ENCODE measurements around the gene PCDHGA12. TPM values are rescaled to one million over a fixed set of nuclear protein-coding genes. Genes with fewer than 3 reads are reported as not detected.
"Not testable (repeated sequence)": the region's sequence is repeated elsewhere in the genome, so short reads cannot be mapped to it uniquely, and the experiment has no call there.

Gene PCDHGA12
- total and polyA plus RNA-seq, 8 donors, result 0.12 to 7.4 (median 2.4) TPM; not detected in 1

DNA sequence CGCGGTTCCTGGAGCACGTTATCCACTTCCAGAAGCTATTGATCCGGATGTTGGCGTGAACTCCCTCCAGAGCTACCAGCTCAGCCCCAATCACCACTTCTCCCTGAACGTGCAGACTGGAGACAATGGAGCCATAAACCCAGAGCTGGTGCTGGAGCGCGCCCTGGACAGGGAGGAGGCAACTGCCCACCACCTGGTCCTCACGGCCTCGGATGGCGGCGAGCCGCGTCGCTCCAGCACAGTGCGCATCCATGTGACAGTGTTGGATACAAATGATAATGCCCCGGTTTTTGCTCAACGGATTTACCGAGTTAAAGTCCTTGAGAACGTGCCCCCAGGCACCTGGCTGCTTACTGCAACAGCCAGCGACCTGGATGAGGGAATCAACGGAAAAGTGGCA is 26.9 kb upstream of the PCDHGA12 start:
- Histone ChIP-seq H3K4me3 (peak overlapping the region in 2 of 4 donors; percentile 8 to 37), H3K27me3 (peaks cover 0 to 80% (median 37%) of the 10 kb centered on the region in 3 donors), H3K27ac (no peak overlapping the region), H3K9me3 (peaks cover 54 to 99% (median 94%) of the 10 kb centered on the region in 4 donors), H3K4me1 (peaks cover 0 to 6% (median 0%) of the 10 kb centered on the region in 4 donors), H3K36me3 (peaks cover 0 to 18% (median 0%) of the 10 kb centered on the region in 4 donors)
- TF ChIP-seq EP300 (IDR thresholded peaks at IDR 0.05) (no peak), POLR2AphosphoS5 (IDR thresholded peaks at IDR 0.05) (no peak), POLR2A (IDR thresholded peaks at IDR 0.05) (no peak)
- TF ChIP-seq, protein P1, sequence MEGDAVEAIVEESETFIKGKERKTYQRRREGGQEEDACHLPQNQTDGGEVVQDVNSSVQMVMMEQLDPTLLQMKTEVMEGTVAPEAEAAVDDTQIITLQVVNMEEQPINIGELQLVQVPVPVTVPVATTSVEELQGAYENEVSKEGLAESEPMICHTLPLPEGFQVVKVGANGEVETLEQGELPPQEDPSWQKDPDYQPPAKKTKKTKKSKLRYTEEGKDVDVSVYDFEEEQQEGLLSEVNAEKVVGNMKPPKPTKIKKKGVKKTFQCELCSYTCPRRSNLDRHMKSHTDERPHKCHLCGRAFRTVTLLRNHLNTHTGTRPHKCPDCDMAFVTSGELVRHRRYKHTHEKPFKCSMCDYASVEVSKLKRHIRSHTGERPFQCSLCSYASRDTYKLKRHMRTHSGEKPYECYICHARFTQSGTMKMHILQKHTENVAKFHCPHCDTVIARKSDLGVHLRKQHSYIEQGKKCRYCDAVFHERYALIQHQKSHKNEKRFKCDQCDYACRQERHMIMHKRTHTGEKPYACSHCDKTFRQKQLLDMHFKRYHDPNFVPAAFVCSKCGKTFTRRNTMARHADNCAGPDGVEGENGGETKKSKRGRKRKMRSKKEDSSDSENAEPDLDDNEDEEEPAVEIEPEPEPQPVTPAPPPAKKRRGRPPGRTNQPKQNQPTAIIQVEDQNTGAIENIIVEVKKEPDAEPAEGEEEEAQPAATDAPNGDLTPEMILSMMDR (IDR thresholded peaks at IDR 0.05), result no peak
- DNase-seq, result no peak
- intact Hi-C loops (cut with DNase I; ENCODE audit: low total_unique reads), result no loop called here
- 25 to 39% (median 31%) methylated on average over 21 to 22 of the region's 22 CpGs for WGBS, 5 donors

DNA sequence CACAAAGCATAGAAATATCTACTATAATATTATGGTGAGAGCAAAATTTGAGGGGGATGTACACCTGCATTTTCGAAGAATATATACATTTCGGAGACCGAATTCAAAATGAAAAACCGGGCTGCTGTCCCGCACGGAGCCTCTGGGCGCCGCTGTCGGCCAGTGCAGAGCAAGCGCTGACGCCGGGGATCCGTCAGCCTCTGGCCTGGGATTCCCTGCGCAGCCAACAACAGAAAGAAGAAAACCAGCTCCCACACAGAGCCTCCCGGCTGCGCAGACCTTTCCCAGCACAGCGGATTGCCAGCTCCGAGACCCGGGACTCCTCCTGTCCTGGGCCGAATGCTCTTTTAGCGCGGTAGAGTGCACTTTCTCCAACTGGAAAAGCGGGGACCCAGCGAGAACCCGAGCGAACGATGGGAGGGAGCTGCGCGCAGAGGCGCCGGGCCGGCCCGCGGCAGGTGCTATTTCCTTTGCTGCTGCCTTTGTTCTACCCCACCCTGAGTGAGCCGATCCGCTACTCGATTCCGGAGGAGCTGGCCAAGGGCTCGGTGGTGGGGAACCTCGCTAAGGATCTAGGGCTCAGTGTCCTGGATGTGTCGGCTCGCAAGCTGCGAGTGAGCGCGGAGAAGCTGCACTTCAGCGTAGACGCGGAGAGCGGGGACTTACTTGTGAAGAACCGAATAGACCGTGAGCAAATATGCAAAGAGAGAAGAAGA is 22.4 kb upstream of the PCDHGA12 start, which contains the start of gene PCDHGB6:
TSS of gene PCDHGB6 (plus strand) at position 232 of the 716 bp plus-strand sequence. CDS start at position 414, 182 bp downstream.
- DNase-seq, result peak in 1 of 2 donors; percentile 71
- Histone ChIP-seq H3K9me3 (peaks cover 49 to 100% (median 95%) of the 10 kb centered on the region in 4 donors), H3K36me3 (peaks cover 0 to 13% (median 6%) of the 10 kb centered on the region in 4 donors), H3K27me3 (peaks cover 0 to 82% (median 44%) of the 10 kb centered on the region in 3 donors), H3K4me3 (peak within 1 kb of the TSS; percentile 11 to 35 (median 20))
- H3K4me1 ChIP-seq; H3K27ac ChIP-seq; intact Hi-C loops (cut with DNase I; ENCODE audit: low total_unique reads): not testable (repeated sequence)
- WGBS, 5 donors, result 9 to 14% (median 12%) methylated on average over 38 to 50 of the region's 51 CpGs
- TF ChIP-seq, protein P1 (IDR thresholded peaks at IDR 0.05), result peak in 3 of 7 experiments; percentile 23 to 30 (median 29)

DNA sequence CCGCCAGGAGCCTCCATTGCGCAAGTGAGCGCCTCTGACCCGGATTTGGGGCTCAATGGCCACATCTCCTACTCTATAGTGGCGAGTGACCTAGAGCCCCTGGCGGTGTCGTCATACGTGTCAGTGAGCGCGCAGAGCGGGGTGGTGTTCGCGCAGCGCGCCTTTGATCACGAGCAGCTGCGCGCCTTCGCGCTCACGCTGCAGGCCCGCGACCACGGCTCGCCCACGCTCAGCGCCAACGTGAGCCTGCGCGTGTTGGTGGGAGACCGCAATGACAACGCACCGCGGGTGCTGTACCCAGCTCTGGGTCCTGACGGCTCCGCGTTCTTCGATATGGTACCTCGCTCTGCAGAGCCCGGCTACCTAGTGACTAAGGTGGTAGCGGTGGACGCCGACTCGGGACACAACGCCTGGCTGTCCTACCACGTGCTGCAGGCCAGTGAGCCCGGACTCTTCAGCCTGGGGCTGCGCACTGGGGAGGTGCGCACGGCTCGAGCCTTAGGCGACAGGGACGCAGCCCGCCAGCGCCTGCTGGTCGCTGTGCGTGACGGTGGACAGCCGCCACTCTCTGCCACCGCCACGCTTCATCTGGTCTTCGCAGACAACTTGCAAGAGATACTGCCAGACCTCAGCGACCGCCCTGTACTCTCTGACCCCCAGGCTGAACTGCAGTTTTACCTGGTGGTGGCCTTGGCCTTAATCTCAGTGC is 20.6 kb upstream of the PCDHGA12 start:
- H3K4me1 ChIP-seq, result peaks cover 0 to 10% (median 2%) of the 10 kb centered on the region in 4 donors
- no peak for DNase-seq
- no peak overlapping the region for H3K27ac ChIP-seq
- H3K9me3 ChIP-seq, result peaks cover 52 to 100% (median 95%) of the 10 kb centered on the region in 4 donors
- intact Hi-C loops (cut with DNase I; ENCODE audit: low total_unique reads), result loop anchor here (10.0 kb wide), 1 partner anchor 115 kb away; no protein-coding TSS in a partner anchor
- WGBS, 5 donors, result 22 to 36% (median 24%) methylated on average over 13 to 64 of the region's 64 CpGs
- H3K4me3 ChIP-seq, result no peak overlapping the region
- peaks cover 0 to 84% (median 37%) of the 10 kb centered on the region in 3 donors for H3K27me3 ChIP-seq
- TF ChIP-seq, protein P1 (IDR thresholded peaks at IDR 0.05), result no peak
- no peak for TF ChIP-seq POLR2AphosphoS5 (IDR thresholded peaks at IDR 0.05)
- TF ChIP-seq EP300 (IDR thresholded peaks at IDR 0.05), result no peak
- TF ChIP-seq POLR2A (IDR thresholded peaks at IDR 0.05), result no peak
- peaks cover 0 to 18% (median 8%) of the 10 kb centered on the region in 4 donors for H3K36me3 ChIP-seq

DNA sequence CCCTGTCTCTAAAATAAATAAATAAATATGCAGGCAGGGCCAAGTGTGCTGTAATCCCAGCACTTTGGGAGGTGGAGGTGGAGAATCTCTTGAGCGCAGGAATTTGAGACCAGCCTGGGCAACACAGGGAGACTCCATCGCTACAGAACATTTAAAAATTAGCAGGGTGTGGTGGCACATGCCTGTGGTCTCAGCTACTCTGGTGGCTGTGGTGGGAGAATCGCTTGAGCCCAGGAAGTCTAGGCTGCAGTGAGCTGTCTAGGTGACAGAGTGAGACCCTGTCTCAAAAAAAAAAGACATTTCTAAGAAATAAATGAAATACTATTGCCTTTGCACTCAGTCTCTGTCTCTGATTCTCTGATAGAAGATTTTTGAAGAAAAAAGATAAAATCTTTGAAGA is 18.7 kb upstream of the PCDHGA12 start:
- Histone ChIP-seq H3K9me3 (peaks cover 50 to 99% (median 91%) of the 10 kb centered on the region in 4 donors), H3K27ac (no peak overlapping the region), H3K4me3 (no peak overlapping the region), H3K36me3 (peaks cover 0 to 14% (median 8%) of the 10 kb centered on the region in 4 donors), H3K27me3 (peaks cover 0 to 79% (median 34%) of the 10 kb centered on the region in 3 donors), H3K4me1 (peaks cover 0 to 15% (median 2%) of the 10 kb centered on the region in 4 donors)
- intact Hi-C loops (cut with DNase I; ENCODE audit: low total_unique reads), result loop anchor here (10.0 kb wide), 1 partner anchor 113 kb away; no protein-coding TSS in a partner anchor
- no peak for DNase-seq
- TF ChIP-seq EP300 (IDR thresholded peaks at IDR 0.05) (no peak), POLR2AphosphoS5 (IDR thresholded peaks at IDR 0.05) (no peak), POLR2A (IDR thresholded peaks at IDR 0.05) (no peak)
- TF ChIP-seq, protein P1 (IDR thresholded peaks at IDR 0.05), result no peak
- WGBS, 5 donors, result 47 to 64% (median 53%) methylated on average over 3 of the region's 3 CpGs
